SK-N-SH (cell line): ENCODE measurements around the gene IGF2BP2. TPM values are rescaled to one million over a fixed set of nuclear protein-coding genes. Genes with fewer than 3 reads are reported as not detected.
A peak's percentile ranks its signal among the peaks of the same experiment; 100 is the strongest.

Experiments
- CTCF ChIA-PET: fragments of 300-600, 350-600 bp; formaldehyde crosslinking; extraction: SDS; loops from one replicate; lab custom pipeline; 2021; lab: Yijun Ruan, JAX
- POLR2A ChIA-PET: fragments of 350-600 bp; sonication (Branson Sonifier 250); formaldehyde crosslinking; extraction: SDS; loops from one replicate; lab custom pipeline; 2020; ENCODE audit warnings: antibody characterized with exemption, inconsistent platforms; lab: Yijun Ruan, JAX
- DNase-seq: peaks from one replicate; pipeline ENCODE4 v3.0.0; 2012
- H2AFZ ChIP-seq: fragments of 200-600 bp; sonication (generic); 2 replicates; pipeline ENCODE4 v1.8.1; 2016; ENCODE audit warnings: antibody characterized with exemption, mild to moderate bottlenecking, low read depth
- H3F3A ChIP-seq: fragments of 200-600 bp; sonication (generic); replicated peaks from 2 replicates; pipeline ENCODE3; 2016; ENCODE audit warnings: antibody characterized with exemption, mild to moderate bottlenecking; ENCODE audit not compliant: insufficient read depth
- H3K27ac ChIP-seq, 2 experiments: fragments of 200-500 bp in 1 of 2; fragments of 200-600 bp in 1 of 2; sonication (Bioruptor generic) in 1 of 2; sonication (generic), shearing (Covaris generic) in 1 of 2; 2 replicates each; pipeline versions ENCODE4 v1.5.1 to v1.6.1; 2014 to 2016; ENCODE audit warnings: low read depth in 2 of 2, inconsistent platforms in 1 of 2, low read length in 1 of 2, mild to moderate bottlenecking in 1 of 2, mixed read lengths in 1 of 2
- H3K27me3 ChIP-seq: fragments of 200-600 bp; sonication (generic), shearing (Covaris generic); 2 replicates; pipeline ENCODE4 v1.6.1; 2016; ENCODE audit warnings: mixed run types; ENCODE audit not compliant: insufficient read depth
- H3K36me3 ChIP-seq, 2 experiments: fragments of 200-500 bp in 1 of 2; fragments of 200-600 bp in 1 of 2; sonication (Bioruptor generic) in 1 of 2; sonication (generic) in 1 of 2; replicated peaks in 1 of 2; 2 replicates each; pipeline versions ENCODE3 to v1.5.1; 2014 to 2016; ENCODE audit warnings: low read length in 1 of 2, mild to moderate bottlenecking in 1 of 2; ENCODE audit not compliant: insufficient read depth in 2 of 2, control insufficient read depth in 1 of 2
- H3K4me1 ChIP-seq, 2 experiments: fragments of 200-500 bp in 1 of 2; fragments of 200-600 bp in 1 of 2; sonication (Bioruptor generic) in 1 of 2; sonication (generic), shearing (Covaris generic) in 1 of 2; 2 replicates each; pipeline versions ENCODE4 v1.5.1 to v1.6.1; 2014 to 2016; ENCODE audit warnings: low read depth in 1 of 2, low read length in 1 of 2, mixed run types in 1 of 2; ENCODE audit not compliant: insufficient read depth in 2 of 2, control insufficient read depth in 1 of 2
- H3K4me2 ChIP-seq: fragments of 200-600 bp; sonication (generic), shearing (Covaris generic); 2 replicates; pipeline ENCODE4 v1.6.1; 2017; ENCODE audit warnings: mixed run types
- H3K4me3 ChIP-seq, 2 experiments: fragments of 200-500 bp in 1 of 2; fragments of 200-600 bp in 1 of 2; sonication (Bioruptor generic) in 1 of 2; sonication (generic), shearing (Covaris generic) in 1 of 2; 2 replicates each; pipeline versions ENCODE4 v1.5.1 to v1.8.1; 2014 to 2016; ENCODE audit warnings: low read depth in 2 of 2, inconsistent platforms in 1 of 2, low read length in 1 of 2, mild to moderate bottlenecking in 1 of 2, mixed read lengths in 1 of 2, moderate library complexity in 1 of 2
- H3K79me2 ChIP-seq: fragments of 200-600 bp; sonication (generic); 2 replicates; pipeline ENCODE4 v1.8.1; 2017; ENCODE audit warnings: mild to moderate bottlenecking; ENCODE audit not compliant: insufficient read depth
- H3K9ac ChIP-seq: fragments of 200-600 bp; sonication (generic); 2 replicates; pipeline ENCODE4 v1.6.1; 2017; ENCODE audit warnings: mixed run types
- H3K9me2 ChIP-seq: fragments of 200-600 bp; sonication (generic); 2 replicates; pipeline ENCODE4 v1.6.1; 2017; ENCODE audit warnings: mixed run types
- H3K9me3 ChIP-seq: fragments of 200-600 bp; sonication (generic); 2 replicates; pipeline ENCODE4 v1.6.1; 2017; ENCODE audit warnings: mixed run types, mild to moderate bottlenecking, moderate library complexity
- H4K20me1 ChIP-seq: fragments of 200-600 bp; sonication (generic); 2 replicates; pipeline ENCODE4 v1.6.1; 2017; ENCODE audit warnings: mild to moderate bottlenecking, mixed run types; ENCODE audit not compliant: insufficient read depth
- CTCF ChIP-seq: fragments of 200-600 bp; sonication (generic); IDR thresholded peaks from 2 replicates; pipeline ENCODE4 v1.6.1; 2017; ENCODE audit warnings: antibody characterized with exemption, mild to moderate bottlenecking, moderate library complexity
- FOXJ3 ChIP-seq: sonication (generic); formaldehyde crosslinking; IDR thresholded peaks from 2 replicates; pipeline ENCODE4 v1.5.1; 2020; ENCODE audit warnings: mild to moderate bottlenecking, missing genetic modification reagents
- NRF1 ChIP-seq: IDR thresholded peaks from 2 replicates; pipeline ENCODE4 v1.6.1; 2012; ENCODE audit warnings: low read depth, mild to moderate bottlenecking, low read length
- RCOR1 ChIP-seq: fragments of 150-350 bp; IDR thresholded peaks from 2 replicates; pipeline ENCODE4 v1.6.1; 2017; ENCODE audit warnings: antibody characterized with exemption, low read length
- SIN3A ChIP-seq: IDR thresholded peaks from 2 replicates; pipeline ENCODE4 v1.6.1; 2012; ENCODE audit warnings: low read depth, mild to moderate bottlenecking, low read length, moderate library complexity, borderline replicate concordance
- TAF1 ChIP-seq: IDR thresholded peaks from 2 replicates; pipeline ENCODE4 v1.6.1; 2012; ENCODE audit warnings: low read depth, mild to moderate bottlenecking, low read length, moderate library complexity, borderline replicate concordance
- USF1 ChIP-seq: IDR thresholded peaks from 2 replicates; pipeline ENCODE4 v1.4.0; 2012; ENCODE audit warnings: low read depth, borderline replicate concordance
- USF2 ChIP-seq: fragments of 150-350 bp; IDR thresholded peaks from 2 replicates; pipeline ENCODE4 v1.6.1; 2017; ENCODE audit warnings: antibody characterized with exemption, low read length, low read depth, borderline replicate concordance
- WGBS: methylation state at CpG from one replicate; pipeline ENCODE4 v1.1.6; 2017; ENCODE audit warnings: low lambda C conversion rate; 5-methylcytosine and 5-hydroxymethylcytosine counted together
- polyA plus RNA-seq, 3 experiments: library from polyadenylated mRNA; depleted of rRNA; stranded (reverse); fragments of >200 nt; gene quantifications; 2 replicates each; pipeline ENCODE4 v1.2.3, GENCODE V29; 2012
- TF ChIP-seq, protein P1 (sequence below): IDR thresholded peaks from 2 replicates; pipeline ENCODE4; 2012

Gene IGF2BP2
- polyA plus RNA-seq, 1 of the 3 experiments (the other 2 are of a cell fraction) = 5.4 TPM

- CTCF ChIA-PET = interaction anchor here (4.8 to 13.1 kb wide), 2 partner anchors 9 to 97 kb away, joined by 26 to 194 read pairs; no protein-coding TSS in a partner anchor
Measured at GRCh38 chr3:185758912-185759311, 65.9 kb downstream of the IGF2BP2 start.

More at GRCh38 chr3:185758912-185759311, 65.9 kb downstream of the IGF2BP2 start:
- POLR2A ChIA-PET = no interaction called here
- Histone ChIP-seq H3K4me1 (peaks cover 0 to 37% of the 10 kb centered on the region in 2 experiments), H3K27ac (peak overlapping the region in 1 of 2 experiments; percentile 0; a peak in 1 of 4 replicates), H3K36me3 (no peaks in the 10 kb centered on the region), H3K9me2 (no peaks in the 10 kb centered on the region), H3K79me2 (peaks cover 100% of the 10 kb centered on the region), H4K20me1 (peaks cover 74% of the 10 kb centered on the region), H3K4me2 (0 out of 2 replicates have a peak overlapping the region, but pooled peaks have one; percentile 2), H3K9me3 (no peaks in the 10 kb centered on the region), H2AFZ (no peak overlapping the region), H3K4me3 (no peak overlapping the region), H3K27me3 (no peaks in the 10 kb centered on the region), H3K9ac (no peak overlapping the region), H3F3A (peaks cover 6% of the 10 kb centered on the region)
- no peak for TF ChIP-seq SIN3A
- TF ChIP-seq RCOR1 = no peak
- TF ChIP-seq CTCF = no peak
- no peak for TF ChIP-seq FOXJ3 (CRISPR knock-in tag)
- TF ChIP-seq USF1 = no peak
- TF ChIP-seq USF2 = no peak
- TF ChIP-seq, protein P1, sequence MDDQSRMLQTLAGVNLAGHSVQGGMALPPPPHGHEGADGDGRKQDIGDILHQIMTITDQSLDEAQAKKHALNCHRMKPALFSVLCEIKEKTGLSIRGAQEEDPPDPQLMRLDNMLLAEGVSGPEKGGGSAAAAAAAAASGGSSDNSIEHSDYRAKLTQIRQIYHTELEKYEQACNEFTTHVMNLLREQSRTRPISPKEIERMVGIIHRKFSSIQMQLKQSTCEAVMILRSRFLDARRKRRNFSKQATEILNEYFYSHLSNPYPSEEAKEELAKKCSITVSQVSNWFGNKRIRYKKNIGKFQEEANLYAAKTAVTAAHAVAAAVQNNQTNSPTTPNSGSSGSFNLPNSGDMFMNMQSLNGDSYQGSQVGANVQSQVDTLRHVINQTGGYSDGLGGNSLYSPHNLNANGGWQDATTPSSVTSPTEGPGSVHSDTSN = no peak
- no peak for TF ChIP-seq TAF1
- no peak for TF ChIP-seq NRF1
- 33% methylated on average over 1 of the region's 1 CpG for WGBS
- no peak for DNase-seq
